H1 (cell line): ENCODE results near the gene CEP83. TPM values are rescaled to one million over a fixed set of nuclear protein-coding genes. Genes with fewer than 3 reads are reported as not detected.

Source experiments
- CTCF ChIA-PET: fragments of 300-600 bp; sonication (Branson Sonifier 250); formaldehyde crosslinking; loops from one replicate; lab custom pipeline; 2021; ENCODE audit not compliant: partially characterized antibody; lab: Charles Lee
- POLR2A ChIA-PET: fragments of 300-600 bp; sonication (Branson Sonifier 250); formaldehyde crosslinking; loops from one replicate; lab custom pipeline; 2021; ENCODE audit warnings: inconsistent platforms; ENCODE audit not compliant: partially characterized antibody; lab: Charles Lee
- DNase-seq, 2 experiments: peaks; one replicate each; pipeline versions ENCODE4 v3.0.0 to v3.0.0-alpha.2; 2010 to 2022; ENCODE audit warnings: low spot score in 2 of 2, low read depth in 1 of 2, mixed read lengths in 1 of 2
- FAIRE-seq: peaks from 2 replicates; lab custom pipeline; 2011; peaks lifted over from hg19 to GRCh38; lab: Jason Lieb, UNC
- H2AFZ ChIP-seq: 2 replicates; pipeline ENCODE4 v1.8.1; 2012; ENCODE audit warnings: low read length, inconsistent platforms
- H2AK5ac ChIP-seq: 2 replicates; pipeline ENCODE4 v1.6.1; 2013; ENCODE audit warnings: low read depth, low read length
- H2BK120ac ChIP-seq: replicated peaks from 2 replicates; pipeline ENCODE3; 2013; ENCODE audit warnings: low read depth, low read length, inconsistent platforms
- H2BK12ac ChIP-seq: 2 replicates; pipeline ENCODE4 v1.6.1; 2013; ENCODE audit warnings: low read depth, low read length
- H2BK15ac ChIP-seq: 2 replicates; pipeline ENCODE4 v1.6.1; 2013; ENCODE audit warnings: low read length
- H2BK20ac ChIP-seq: 2 replicates; pipeline ENCODE4 v1.6.1; 2013; ENCODE audit warnings: low read length
- H2BK5ac ChIP-seq: 2 replicates; pipeline ENCODE4 v1.6.1; 2013; ENCODE audit warnings: low read depth, low read length
- H3K14ac ChIP-seq: 2 replicates; pipeline ENCODE4 v1.6.1; 2013; ENCODE audit warnings: inconsistent platforms; ENCODE audit not compliant: insufficient read length
- H3K18ac ChIP-seq: 2 replicates; pipeline ENCODE4 v1.6.1; 2013; ENCODE audit warnings: low read length; ENCODE audit errors: extremely low read depth
- H3K23ac ChIP-seq: 2 replicates; pipeline ENCODE4 v1.6.1; 2013; ENCODE audit warnings: inconsistent platforms; ENCODE audit not compliant: insufficient read length
- H3K23me2 ChIP-seq: 2 replicates; pipeline ENCODE4 v1.6.1; 2013; ENCODE audit warnings: low read depth, low read length
- H3K27ac ChIP-seq: 2 replicates; pipeline ENCODE4 v1.6.1; 2011; ENCODE audit warnings: low read depth, low read length, inconsistent platforms
- H3K27me3 ChIP-seq, 4 experiments: replicated peaks in 1 of 4; 1 replicate in 1 of 4; 2 replicates in 3 of 4; pipeline versions ENCODE4 v1.6.1 to v1.8.1; 2011 to 2013; ENCODE audit warnings: low read length in 3 of 4, mild to moderate bottlenecking in 3 of 4, inconsistent platforms in 2 of 4, mixed read lengths in 2 of 4, moderate library complexity in 1 of 4; ENCODE audit not compliant: control insufficient read depth in 3 of 4, insufficient read depth in 3 of 4; ENCODE audit errors: extremely low read depth in 1 of 4
- H3K36me3 ChIP-seq, 4 experiments: 2 replicates each; pipeline versions ENCODE4 v1.6.1 to v1.8.1; 2011 to 2013; ENCODE audit warnings: mild to moderate bottlenecking in 4 of 4, low read length in 3 of 4, moderate library complexity in 2 of 4, control low read depth in 1 of 4, inconsistent platforms in 1 of 4; ENCODE audit not compliant: insufficient read depth in 4 of 4, control insufficient read depth in 2 of 4
- H3K4ac ChIP-seq: replicated peaks from 2 replicates; pipeline ENCODE3; 2013; ENCODE audit warnings: low read length, low read depth, mixed read lengths, inconsistent platforms; ENCODE audit not compliant: insufficient read length
- H3K4me1 ChIP-seq, 4 experiments: replicated peaks in 1 of 4; 1 replicate in 1 of 4; 2 replicates in 3 of 4; pipeline versions ENCODE4 v1.6.1 to v1.8.1; 2011 to 2013; ENCODE audit warnings: low read length in 3 of 4, inconsistent platforms in 2 of 4, mixed read lengths in 1 of 4; ENCODE audit not compliant: insufficient read depth in 4 of 4, control insufficient read depth in 3 of 4
- H3K4me2 ChIP-seq, 2 experiments: 2 replicates each; pipeline versions ENCODE4 v1.6.1 to v1.8.1; 2011 to 2013; ENCODE audit warnings: low read depth in 2 of 2, low read length in 2 of 2, control low read depth in 1 of 2, inconsistent platforms in 1 of 2, mild to moderate bottlenecking in 1 of 2; ENCODE audit not compliant: insufficient read depth in 1 of 2
- H3K4me3 ChIP-seq, 4 experiments: fragments of 200-600, 300-600 bp in 1 of 4; sonication (generic), shearing (Covaris generic), sonication (Bioruptor Twin) in 1 of 4; 2 replicates each; pipeline versions ENCODE4 v1.5.1 to v1.8.1; 2011 to 2016; ENCODE audit warnings: low read length in 4 of 4, low read depth in 3 of 4, control low read depth in 2 of 4, inconsistent platforms in 2 of 4, mild to moderate bottlenecking in 2 of 4, mixed read lengths in 1 of 4, moderate library complexity in 1 of 4; ENCODE audit not compliant: insufficient read depth in 2 of 4; ENCODE audit errors: extremely low read depth in 1 of 4
- H3K56ac ChIP-seq: replicated peaks from 2 replicates; pipeline ENCODE3; 2013; ENCODE audit warnings: low read depth, mild to moderate bottlenecking, mixed read lengths, low read length, inconsistent platforms; ENCODE audit not compliant: insufficient read length
- H3K79me1 ChIP-seq: 2 replicates; pipeline ENCODE4 v1.6.1; 2013; ENCODE audit warnings: low read depth, low read length, control low read depth
- H3K79me2 ChIP-seq, 2 experiments: 2 replicates each; pipeline versions ENCODE4 v1.6.1 to v1.8.1; 2012 to 2013; ENCODE audit warnings: low read length in 2 of 2, mild to moderate bottlenecking in 2 of 2, inconsistent platforms in 1 of 2; ENCODE audit not compliant: insufficient read depth in 2 of 2, control insufficient read depth in 1 of 2
- H3K9ac ChIP-seq, 4 experiments: replicated peaks in 1 of 4; 1 replicate in 1 of 4; 2 replicates in 3 of 4; pipeline versions ENCODE4 v1.6.1 to v1.8.1; 2011 to 2013; ENCODE audit warnings: low read depth in 3 of 4, low read length in 3 of 4, control low read depth in 2 of 4, mild to moderate bottlenecking in 2 of 4, moderate library complexity in 2 of 4, inconsistent platforms in 1 of 4; ENCODE audit errors: extremely low read depth in 1 of 4
- H3K9me3 ChIP-seq, 2 experiments: 2 replicates each; pipeline versions ENCODE4 v1.6.1 to v1.8.1; 2012 to 2013; ENCODE audit warnings: mild to moderate bottlenecking in 2 of 2, moderate library complexity in 2 of 2, control low read depth in 1 of 2, inconsistent platforms in 1 of 2, low read depth in 1 of 2, low read length in 1 of 2, mixed read lengths in 1 of 2; ENCODE audit not compliant: insufficient read depth in 2 of 2
- H4K20me1 ChIP-seq, 2 experiments: replicated peaks in 1 of 2; 2 replicates each; pipeline versions ENCODE3 to v1.8.1; 2011 to 2013; ENCODE audit warnings: inconsistent platforms in 2 of 2, low read length in 2 of 2, mild to moderate bottlenecking in 1 of 2; ENCODE audit not compliant: insufficient read depth in 2 of 2, control insufficient read depth in 1 of 2
- H4K5ac ChIP-seq: 2 replicates; pipeline ENCODE4 v1.6.1; 2013; ENCODE audit warnings: low read length, low read depth, mixed read lengths, inconsistent platforms; ENCODE audit not compliant: insufficient read length
- H4K8ac ChIP-seq: 2 replicates; pipeline ENCODE4 v1.8.0; 2013; ENCODE audit warnings: mild to moderate bottlenecking, moderate library complexity, low read length, inconsistent platforms; ENCODE audit not compliant: insufficient read depth; ENCODE audit errors: extremely low read depth
- H4K91ac ChIP-seq: replicated peaks from 2 replicates; pipeline ENCODE3; 2013; ENCODE audit warnings: low read length, mixed read lengths, inconsistent platforms; ENCODE audit not compliant: insufficient read length
- ASH2L ChIP-seq: fragments of 200-600, 300-600 bp; sonication (generic); IDR thresholded peaks from one replicate; pipeline ENCODE4 v1.7.1; 2017; ENCODE audit warnings: low read length
- BRCA1 ChIP-seq: IDR thresholded peaks from 2 replicates; pipeline ENCODE4 v1.6.1; 2012; ENCODE audit warnings: low read depth, low read length, improper control_type of control experiment
- HDAC6 ChIP-seq: IDR thresholded peaks from one replicate; pipeline ENCODE4 v1.7.1; 2012; ENCODE audit warnings: low read depth, mild to moderate bottlenecking, inconsistent platforms, low read length, moderate library complexity
- RNF2 ChIP-seq: fragments of 200-900, 300-1000 bp; sonication (generic); IDR thresholded peaks from 2 replicates; pipeline ENCODE4 v1.7.1; 2016; ENCODE audit warnings: borderline replicate concordance, low read depth, mild to moderate bottlenecking, antibody characterized with exemption, low read length; ENCODE audit not compliant: poor library complexity, severe bottlenecking; ENCODE audit errors: missing control alignments
- SP1 ChIP-seq: IDR thresholded peaks from 2 replicates; pipeline ENCODE4 v1.6.1; 2011; ENCODE audit warnings: low read depth, low read length
- WGBS, 2 experiments: shearing (Covaris generic) in 1 of 2; methylation state at CpG; one replicate each; pipeline versions ENCODE4 v1.1.6 to v1.1.7; 2013 to 2015; ENCODE audit warnings: low lambda C conversion rate in 2 of 2, mixed read lengths in 2 of 2, inconsistent platforms in 1 of 2, low coverage in 1 of 2, missing lambda C conversion rate in 1 of 2; ENCODE audit not compliant: insufficient replicate concordance in 2 of 2, insufficient coverage in 1 of 2, insufficient read length in 1 of 2; ENCODE audit errors: extremely low coverage in 1 of 2, missing lambda C conversion rate in 1 of 2; 5-methylcytosine and 5-hydroxymethylcytosine counted together
- polyA plus RNA-seq, 7 experiments: library from polyadenylated mRNA; depleted of rRNA in 3 of 7; stranded (reverse) in 5 of 7; unstranded in 2 of 7; fragments of >200 nt in 5 of 7; fragments of 200-250 nt in 2 of 7; gene quantifications; 1 replicate in 5 of 7; 2 replicates in 1 of 7; 4 replicates in 1 of 7; pipeline versions ENCODE4 v1.2.1 to v1.2.3, GENCODE V29; 2011 to 2013; ENCODE audit warnings: missing spikeins in 2 of 7, mixed read lengths in 2 of 7
- total RNA-seq: library from RNA; stranded (reverse); fragmentation: NEBNext Ultra II Directional; extraction: Animal tissue kit (Norgen Biotek cat#: 25700); gene quantifications from 2 replicates; pipeline ENCODE4 v1.2.1, GENCODE V29; 2021

Gene CEP83
- total and polyA plus RNA-seq, 2 of the 8 experiments (the other 6 are each of a cell fraction or from before 2014, with no cell fraction given): 6.0 to 25.8 TPM

DNA sequence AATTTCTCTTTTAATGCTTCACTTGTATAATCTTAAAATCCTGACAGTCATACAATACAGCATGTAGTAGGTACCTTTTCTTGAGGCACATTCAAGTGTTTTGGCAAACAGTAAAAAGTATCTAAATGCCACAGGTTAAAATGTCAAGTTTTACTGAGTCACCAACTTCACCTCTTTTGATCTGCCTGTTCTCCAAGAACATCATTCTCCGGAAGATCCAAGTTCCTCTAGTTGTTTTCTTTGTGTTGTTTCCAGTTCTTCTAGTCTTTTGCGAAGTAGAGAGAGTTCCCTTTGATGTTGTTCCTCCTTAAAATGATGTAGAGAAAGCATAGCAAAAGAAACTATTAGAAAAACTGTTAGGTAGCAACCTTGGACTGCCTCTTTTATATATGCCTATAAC lies 151.1 kb downstream of the CEP83 start:
- no peak overlapping the region for H2BK20ac ChIP-seq
- TF ChIP-seq SP1 (no peak), HDAC6 (no peak), ASH2L (no peak), RNF2 (no peak), BRCA1 (no peak)
- FAIRE-seq: no peak
- no peak overlapping the region for H3K14ac ChIP-seq
- H2AK5ac ChIP-seq: no peak overlapping the region
- no peak overlapping the region for H3K23ac ChIP-seq
- no peak overlapping the region for H2BK15ac ChIP-seq
- no peak overlapping the region for H4K8ac ChIP-seq
- no peak overlapping the region for H4K5ac ChIP-seq
- H2BK5ac ChIP-seq: no peak overlapping the region
- H3K4me1 ChIP-seq: peaks cover 8 to 17% (median 14%) of the 10 kb centered on the region in 4 experiments; a peak in 6 of 7 replicates
- DNase-seq: no peak
- H3K18ac ChIP-seq: no peak overlapping the region
- H3K4me2 ChIP-seq: no peak overlapping the region
- H3K23me2 ChIP-seq: 0 out of 2 replicates have a peak, but pooled peaks cover 2% of the 10 kb centered on the region
- no peak overlapping the region for H2AFZ ChIP-seq
- no peaks in the 10 kb centered on the region for H3K79me1 ChIP-seq
- 92% methylated on average over 2 of the region's 2 CpGs; no CpG with 5 or more reads in 1 of the 2 experiments for WGBS, 2 experiments
- H3K27ac ChIP-seq: no peak overlapping the region
- H2BK120ac ChIP-seq: no peak overlapping the region
- no peak overlapping the region for H3K4me3 ChIP-seq
- H3K4ac ChIP-seq: no peak overlapping the region
- ChIA-PET CTCF (interaction anchor here (0.6 kb wide), 1 partner anchor 182 kb away, joined by 4 read pairs; no protein-coding TSS in a partner anchor), POLR2A (no interaction called here)
- H2BK12ac ChIP-seq: no peak overlapping the region
- no peak overlapping the region for H4K91ac ChIP-seq
- H3K9ac ChIP-seq: no peak overlapping the region
- H3K9me3 ChIP-seq: no peaks in the 10 kb centered on the region
- H3K27me3 ChIP-seq: no peaks in the 10 kb centered on the region
- H3K56ac ChIP-seq: no peak overlapping the region
- no peaks in the 10 kb centered on the region for H3K79me2 ChIP-seq
- no peaks in the 10 kb centered on the region for H4K20me1 ChIP-seq
- peaks cover 2 to 11% (median 9%) of the 10 kb centered on the region in 4 experiments; a peak in 3 of 8 replicates for H3K36me3 ChIP-seq
